Activated B cell treated with CpG ODN at 0.5 μM for 24 hours (primary cell): ENCODE measurements around the gene LPAR3. TPM values are rescaled to one million over a fixed set of nuclear protein-coding genes. Genes with fewer than 3 reads are reported as not detected.
"Not testable (repeated sequence)": the region's sequence is repeated elsewhere in the genome, so short reads cannot be mapped to it uniquely, and the experiment has no call there.

Experiments
- ATAC-seq: fragments of 200-7000 bp; cut with Tn5 transposase; one replicate; pipeline ENCODE4 v1.10.0; 2021; ENCODE audit warnings: low read depth, mild to moderate bottlenecking, moderate library complexity
- CTCF ChIA-PET: fragments of 350-600 bp; sonication (Branson Sonifier 250); formaldehyde crosslinking; loops from one replicate; lab custom pipeline; 2021; ENCODE audit warnings: antibody characterized with exemption; lab: Charles Lee
- POLR2A ChIA-PET: fragments of 350-600 bp; sonication (Branson Sonifier 250); formaldehyde crosslinking; loops from one replicate; lab custom pipeline; 2021; ENCODE audit warnings: antibody characterized with exemption; lab: Charles Lee
- DNase-seq: peaks from one replicate; pipeline ENCODE4 v3.0.0; 2022
- H3K27ac Mint-ChIP-seq: one replicate; pipeline ENCODE4 v1.8.0; 2020; ENCODE audit warnings: mixed read lengths
- H3K27me3 Mint-ChIP-seq: one replicate; pipeline ENCODE4 v1.8.0; 2021; ENCODE audit warnings: mixed read lengths
- H3K36me3 Mint-ChIP-seq: one replicate; pipeline ENCODE4 v1.8.0; 2021; ENCODE audit warnings: low read depth, mixed read lengths
- H3K4me1 Mint-ChIP-seq: one replicate; pipeline ENCODE4 v1.8.0; 2021; ENCODE audit warnings: mixed read lengths
- H3K4me3 Mint-ChIP-seq: one replicate; pipeline ENCODE4 v1.8.0; 2020; ENCODE audit warnings: mild to moderate bottlenecking, mixed read lengths
- H3K9me3 Mint-ChIP-seq: one replicate; pipeline ENCODE4 v1.8.0; 2020; ENCODE audit warnings: mixed read lengths
- intact Hi-C: fragments of 100-400 bp; cut with micrococcal nuclease; formaldehyde crosslinking; loops from one replicate; pipeline ENCODE4 v1.15.1; 2024
- total RNA-seq: library from RNA; stranded (reverse); gene quantifications from 2 replicates; pipeline ENCODE4 v1.2.3, GENCODE V29; 2022
- TF ChIP-seq, protein P1 (sequence below): fragments of 200-600 bp; IDR thresholded peaks from one replicate; pipeline ENCODE4 v1.8.0; 2022; ENCODE audit warnings: antibody characterized with exemption, mild to moderate bottlenecking

Gene LPAR3
- total RNA-seq, 1 donor from 2014 or later: 0.62 TPM

DNA sequence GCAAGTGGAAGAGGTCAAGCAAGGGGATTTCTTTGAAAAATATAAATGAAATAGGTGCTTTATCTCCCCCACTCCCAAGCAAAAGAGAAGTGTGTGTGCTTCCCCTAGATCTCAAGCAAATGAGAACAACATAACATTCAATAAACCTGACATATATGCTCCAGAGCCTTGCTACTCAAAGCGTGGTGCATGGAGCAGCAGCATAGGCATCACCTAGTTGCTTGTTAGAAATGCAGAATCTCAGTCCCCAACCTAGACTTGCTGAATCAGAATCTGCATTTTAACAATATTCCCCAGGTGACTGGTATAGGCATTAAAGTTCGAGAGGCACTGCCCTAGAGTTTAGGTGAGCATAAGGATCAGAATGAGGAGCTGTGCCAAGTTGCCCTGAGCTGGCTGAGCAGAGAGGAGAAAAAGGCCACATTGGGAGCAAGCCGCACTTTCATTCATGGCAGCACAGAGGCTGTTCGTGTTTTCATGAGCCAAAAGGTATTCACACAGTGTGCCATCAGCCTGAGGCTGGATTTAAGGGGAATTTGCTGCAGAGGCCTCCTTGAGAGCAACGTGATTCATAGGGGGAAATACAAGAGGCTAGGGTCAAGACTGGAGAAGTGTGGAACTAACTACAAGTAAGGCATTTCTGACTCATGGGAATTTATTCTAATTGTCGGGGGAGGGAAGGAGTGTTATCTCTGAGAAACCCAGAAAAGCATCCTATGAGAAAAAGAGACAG, 14.3 kb upstream of the LPAR3 start:
- DNase-seq (no peak), ATAC-seq (no peak)
- POLR2A ChIA-PET: no interaction called here
- Mint-ChIP-seq H3K36me3 (no peaks in the 10 kb centered on the region), H3K4me3 (no peak overlapping the region), H3K9me3 (peaks cover 5% of the 10 kb centered on the region), H3K27me3 (peaks cover 11% of the 10 kb centered on the region), H3K4me1 (no peaks in the 10 kb centered on the region), H3K27ac (no peak overlapping the region)
- intact Hi-C loops: no loop called here
- TF ChIP-seq, protein P1, sequence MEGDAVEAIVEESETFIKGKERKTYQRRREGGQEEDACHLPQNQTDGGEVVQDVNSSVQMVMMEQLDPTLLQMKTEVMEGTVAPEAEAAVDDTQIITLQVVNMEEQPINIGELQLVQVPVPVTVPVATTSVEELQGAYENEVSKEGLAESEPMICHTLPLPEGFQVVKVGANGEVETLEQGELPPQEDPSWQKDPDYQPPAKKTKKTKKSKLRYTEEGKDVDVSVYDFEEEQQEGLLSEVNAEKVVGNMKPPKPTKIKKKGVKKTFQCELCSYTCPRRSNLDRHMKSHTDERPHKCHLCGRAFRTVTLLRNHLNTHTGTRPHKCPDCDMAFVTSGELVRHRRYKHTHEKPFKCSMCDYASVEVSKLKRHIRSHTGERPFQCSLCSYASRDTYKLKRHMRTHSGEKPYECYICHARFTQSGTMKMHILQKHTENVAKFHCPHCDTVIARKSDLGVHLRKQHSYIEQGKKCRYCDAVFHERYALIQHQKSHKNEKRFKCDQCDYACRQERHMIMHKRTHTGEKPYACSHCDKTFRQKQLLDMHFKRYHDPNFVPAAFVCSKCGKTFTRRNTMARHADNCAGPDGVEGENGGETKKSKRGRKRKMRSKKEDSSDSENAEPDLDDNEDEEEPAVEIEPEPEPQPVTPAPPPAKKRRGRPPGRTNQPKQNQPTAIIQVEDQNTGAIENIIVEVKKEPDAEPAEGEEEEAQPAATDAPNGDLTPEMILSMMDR: no peak
- CTCF ChIA-PET: no interaction called here

- H3K27me3 Mint-ChIP-seq, H3K9me3 Mint-ChIP-seq, intact Hi-C loops, H3K36me3 Mint-ChIP-seq, ATAC-seq, DNase-seq, CTCF ChIA-PET, H3K4me1 Mint-ChIP-seq, H3K4me3 Mint-ChIP-seq, H3K27ac Mint-ChIP-seq, POLR2A ChIA-PET: not testable (repeated sequence)
Observed at GRCh38 chr1:84902727-84903126, 9.7 kb upstream of the LPAR3 start.

- no peak overlapping the region for H3K27ac Mint-ChIP-seq
- TF ChIP-seq, protein P1: no peak
- POLR2A ChIA-PET: no interaction called here
- H3K4me1 Mint-ChIP-seq: no peaks in the 10 kb centered on the region
- intact Hi-C loops: no loop called here
- H3K27me3 Mint-ChIP-seq: peaks cover 11% of the 10 kb centered on the region
- CTCF ChIA-PET: no interaction called here
- H3K36me3 Mint-ChIP-seq: no peaks in the 10 kb centered on the region
- DNase-seq: no peak
- no peak overlapping the region for H3K4me3 Mint-ChIP-seq
- no peak for ATAC-seq
- H3K9me3 Mint-ChIP-seq: peaks cover 7% of the 10 kb centered on the region
Observed at GRCh38 chr1:84899969-84900368, 7.0 kb upstream of the LPAR3 start.

- POLR2A ChIA-PET: no interaction called here
- CTCF ChIA-PET: no interaction called here
Observed at GRCh38 chr1:84896279-84896678, 3.3 kb upstream of the LPAR3 start.

DNA sequence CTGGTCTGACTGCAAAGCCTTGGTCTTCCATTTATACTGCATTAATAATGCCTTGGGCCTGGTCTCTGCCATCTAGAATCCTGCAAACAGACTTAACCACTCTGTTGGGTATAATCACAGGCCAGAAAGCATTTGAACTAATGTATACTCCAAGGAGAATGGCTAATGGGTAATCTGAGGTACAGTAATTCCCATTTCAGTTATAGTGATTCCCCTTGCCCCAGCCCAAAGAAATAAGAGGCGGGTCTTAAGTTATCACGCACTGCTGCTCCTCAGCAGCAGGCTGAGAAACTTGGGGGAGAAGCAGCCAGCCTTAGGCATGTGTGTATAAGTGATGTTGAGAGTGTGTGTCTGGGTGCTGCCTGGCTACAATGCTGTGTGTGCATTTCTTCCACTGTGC, 2.4 kb downstream of the LPAR3 start:
- POLR2A ChIA-PET: no interaction called here
- Mint-ChIP-seq H3K9me3 (no peaks in the 10 kb centered on the region), H3K4me3 (no peak overlapping the region), H3K36me3 (no peaks in the 10 kb centered on the region), H3K27ac (no peak overlapping the region), H3K4me1 (peaks cover 8% of the 10 kb centered on the region), H3K27me3 (peaks cover 33% of the 10 kb centered on the region)
- CTCF ChIA-PET: no interaction called here
- intact Hi-C loops: no loop called here
- no peak for ATAC-seq
- no peak for DNase-seq
- TF ChIP-seq, protein P1: no peak

More at GRCh38 chr1:84896279-84896678, 3.3 kb upstream of the LPAR3 start:
- TF ChIP-seq, protein P1: no peak
- intact Hi-C loops: no loop called here
- no peak for ATAC-seq
- Mint-ChIP-seq H3K4me1 (peaks cover 8% of the 10 kb centered on the region), H3K36me3 (no peaks in the 10 kb centered on the region), H3K27ac (no peak overlapping the region), H3K4me3 (no peak overlapping the region), H3K9me3 (no peaks in the 10 kb centered on the region), H3K27me3 (peaks cover 35% of the 10 kb centered on the region)
- no peak for DNase-seq
